ENCODE data around the gene OR52E6.

- TF ChIP-seq CTCF (IDR thresholded peaks at IDR 0.05) (peak in 5 of 6 experiments; percentile 17 to 59 (median 22)), POLR2A (IDR thresholded peaks at IDR 0.05) (no peak)
Measured at GRCh38 chr11:5891216-5891800, 49.6 kb upstream of the OR52E6 start.
